ENCODE measurements around the gene FAM187B. TPM values are rescaled to one million over a fixed set of nuclear protein-coding genes. Genes with fewer than 3 reads are reported as not detected.

The FAM187B gene
- total and polyA plus RNA-seq, 2 of the 4 experiments (the other 2 are of a cell fraction), result not detected

- Histone ChIP-seq H3K9ac (ENCODE audit: low read depth, low read length) (no peak overlapping the region), H4K91ac (ENCODE audit: insufficient read depth, low read depth, low read length) (no peak overlapping the region), H3K23ac (ENCODE audit: low read depth, low read length) (no peak overlapping the region), H3K56ac (ENCODE audit: extremely low read depth, insufficient read depth, low read length) (no peak overlapping the region), H3K18ac (ENCODE audit: low read depth, low read length) (no peak overlapping the region), H3K79me1 (ENCODE audit: low read depth in 1 of 2, low read length in 2 of 2) (no peaks in the 10 kb centered on the region), H3K27ac (ENCODE audit: insufficient read depth, low read length) (no peak overlapping the region), H3K14ac (replicated peaks; ENCODE audit: low read depth, low read length) (no peak overlapping the region), H3K4ac (ENCODE audit: low read depth, low read length) (no peak overlapping the region), H3K36me3 (ENCODE audit: control insufficient read depth, insufficient read depth, low read length) (no peaks in the 10 kb centered on the region), H3K4me3 (ENCODE audit: insufficient read depth, low read depth, low read length) (no peak overlapping the region), H2BK120ac (ENCODE audit: low read depth, low read length) (no peak overlapping the region), H4K8ac (ENCODE audit: low read depth in 2 of 2, low read length in 2 of 2) (no peak overlapping the region), H3K4me2 (ENCODE audit: low read depth, low read length) (no peak overlapping the region), H3K4me1 (ENCODE audit: control insufficient read depth, insufficient read depth, low read length) (no peaks in the 10 kb centered on the region), H3K9me1 (ENCODE audit: insufficient read depth, low read length) (no peaks in the 10 kb centered on the region), H3K27me3 (ENCODE audit: control insufficient read depth, insufficient read depth, low read length) (peaks cover 2% of the 10 kb centered on the region; the same call in 1 of the 2 replicates), H4K5ac (ENCODE audit: low read depth, low read length) (no peak overlapping the region), H3K9me3 (ENCODE audit: control insufficient read depth, insufficient read depth, low read length) (no peaks in the 10 kb centered on the region; the same call in 1 of the 2 replicates), H2AFZ (replicated peaks; ENCODE audit: low read length, poor library complexity) (no peak overlapping the region), H2BK20ac (ENCODE audit: low read depth, low read length) (no peak overlapping the region), H2AK5ac (ENCODE audit: low read depth, low read length) (no peak overlapping the region), H2BK15ac (ENCODE audit: low read depth, low read length) (no peak overlapping the region), H4K20me1 (ENCODE audit: insufficient read depth, low read length) (no peaks in the 10 kb centered on the region), H2AK9ac (replicated peaks; ENCODE audit: low read depth, low read length, poor library complexity) (no peak overlapping the region), H2BK5ac (ENCODE audit: low read depth, low read length, poor library complexity, severe bottlenecking) (no peak overlapping the region)
- TF ChIP-seq FOS (IDR thresholded peaks at IDR 0.05; ENCODE audit: low read depth, low read length), result no peak
- TF ChIP-seq, protein P1, sequence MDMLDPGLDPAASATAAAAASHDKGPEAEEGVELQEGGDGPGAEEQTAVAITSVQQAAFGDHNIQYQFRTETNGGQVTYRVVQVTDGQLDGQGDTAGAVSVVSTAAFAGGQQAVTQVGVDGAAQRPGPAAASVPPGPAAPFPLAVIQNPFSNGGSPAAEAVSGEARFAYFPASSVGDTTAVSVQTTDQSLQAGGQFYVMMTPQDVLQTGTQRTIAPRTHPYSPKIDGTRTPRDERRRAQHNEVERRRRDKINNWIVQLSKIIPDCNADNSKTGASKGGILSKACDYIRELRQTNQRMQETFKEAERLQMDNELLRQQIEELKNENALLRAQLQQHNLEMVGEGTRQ (IDR thresholded peaks at IDR 0.05; ENCODE audit: low read depth, low read length), result no peak
- ATAC-seq (ENCODE audit: low read depth) (no peak), DNase-seq (no peak)
- ChIA-PET CTCF (no interaction called here), POLR2A (ENCODE audit: unreplicated experiment) (no interaction called here)
- dilution Hi-C loops (cut with HindIII; ENCODE audit: low sequenced_read_pairs, unreplicated experiment) (no loop called here), intact Hi-C loops (cut with micrococcal nuclease) (no loop called here), in situ Hi-C loops (cut with MboI; ENCODE audit: low sequenced_read_pairs) (no loop called here)
- WGBS, 2 experiments (ENCODE audit: extremely low coverage in 2 of 2, insufficient read length in 1 of 2), result no CpG with 5 or more reads among the region's 3 CpGs
- BruUV-seq (replicated peaks), result no TSS peak
Measured at GRCh38 chr19:35179830-35180229, 48.7 kb downstream of the FAM187B start.
